Stimulated activated CD4-positive, alpha-beta T cell treated with anti-CD3 and anti-CD28 coated beads, Interleukin-4, amount 100 ng/mL, for 24 hours (primary cell): ENCODE data around the gene PATZ1.
"Not testable (repeated sequence)": the region's sequence is repeated elsewhere in the genome, so short reads cannot be mapped to it uniquely, and the experiment has no call there.

Experiments used
- DNase-seq: peaks from one replicate; pipeline ENCODE4 v3.0.0-alpha.2; 2020

PATZ1 gene

DNA sequence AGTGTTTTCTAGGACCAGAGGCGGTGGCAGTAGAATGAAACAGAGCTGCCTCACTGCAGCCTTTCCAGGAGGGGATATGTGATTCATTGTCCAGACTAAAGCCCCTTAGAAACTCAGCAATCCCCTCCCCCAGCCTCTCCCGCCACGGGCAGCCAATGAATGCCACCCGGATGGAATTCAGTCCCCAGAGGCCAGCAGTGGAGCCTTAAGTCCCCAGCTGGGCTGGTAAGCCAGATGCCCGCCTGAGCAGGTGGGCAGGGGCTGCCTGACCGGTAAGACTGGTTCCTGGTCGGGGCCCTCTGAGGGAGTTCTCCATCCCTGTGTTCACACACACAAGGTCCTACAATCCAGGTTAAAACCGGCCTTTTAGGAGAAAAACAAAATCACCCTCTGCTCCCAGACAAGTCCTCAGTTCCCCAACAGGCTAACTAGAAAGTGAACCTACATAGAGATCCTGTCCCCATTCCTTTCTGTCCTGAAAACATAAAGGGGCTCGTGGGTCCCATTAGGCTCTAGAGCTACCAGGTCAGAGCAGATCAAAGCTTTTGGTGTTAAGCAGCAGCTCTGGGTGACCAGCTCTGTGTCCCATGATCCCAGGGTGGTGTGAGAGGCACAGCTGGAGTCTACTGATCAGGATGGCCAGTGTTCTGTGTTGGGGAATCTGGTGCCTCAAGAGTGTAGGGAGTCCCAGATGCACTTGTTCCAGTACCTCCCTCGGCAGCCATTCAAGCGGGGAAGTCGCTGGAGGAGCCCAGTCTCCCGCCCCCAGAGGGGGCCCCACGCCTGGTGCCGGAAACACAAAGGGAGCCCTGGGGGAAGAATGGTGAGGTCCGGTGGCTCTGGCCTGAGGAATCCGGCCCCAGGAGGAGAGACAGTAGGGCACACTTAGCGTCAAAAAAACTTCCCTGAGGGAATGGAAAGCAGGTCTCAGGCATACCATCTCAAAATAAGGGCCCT lies 2.6 kb downstream of the PATZ1 start:
- DNase-seq: peak; percentile 32

DNA sequence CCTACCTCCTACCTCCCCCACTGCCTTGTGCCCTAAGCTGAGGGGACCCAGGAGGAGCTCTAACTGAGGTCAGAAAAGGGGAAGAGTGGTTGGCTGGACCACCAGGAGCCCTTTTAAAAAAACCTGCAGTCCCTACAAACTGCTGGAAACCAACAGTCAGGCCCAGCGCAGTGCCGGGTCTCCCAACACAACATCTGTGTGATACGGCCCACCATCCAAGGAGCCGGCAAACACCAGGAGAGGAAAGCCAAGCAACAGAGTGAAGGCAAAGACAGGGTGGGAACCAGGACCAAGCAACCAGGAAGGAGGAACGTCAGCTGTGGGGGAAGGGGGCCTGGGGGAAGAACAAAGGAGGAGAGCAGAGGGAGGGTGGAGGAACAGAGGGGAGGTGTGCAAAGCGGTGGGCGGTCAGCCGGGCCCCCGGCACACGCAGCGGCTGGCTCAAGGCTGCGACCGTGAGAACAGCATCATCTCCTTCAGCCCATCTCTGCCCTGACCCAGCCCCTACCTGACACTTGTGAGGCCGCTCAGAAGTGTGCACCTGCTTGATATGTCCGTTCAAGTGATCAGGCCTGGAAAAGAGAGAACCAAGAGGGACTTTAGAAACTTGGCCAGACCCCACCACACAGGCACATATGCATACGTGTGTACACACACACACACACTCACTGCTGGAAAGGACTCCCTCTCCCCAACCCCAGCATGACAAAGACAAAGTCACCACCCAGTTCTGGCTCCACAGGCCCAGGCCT lies 3.6 kb downstream of the PATZ1 start:
- no peak for DNase-seq

GRCh38 chr22:31341386-31342088 lies 4.6 kb downstream of the PATZ1 start:
- DNase-seq: no peak

DNA sequence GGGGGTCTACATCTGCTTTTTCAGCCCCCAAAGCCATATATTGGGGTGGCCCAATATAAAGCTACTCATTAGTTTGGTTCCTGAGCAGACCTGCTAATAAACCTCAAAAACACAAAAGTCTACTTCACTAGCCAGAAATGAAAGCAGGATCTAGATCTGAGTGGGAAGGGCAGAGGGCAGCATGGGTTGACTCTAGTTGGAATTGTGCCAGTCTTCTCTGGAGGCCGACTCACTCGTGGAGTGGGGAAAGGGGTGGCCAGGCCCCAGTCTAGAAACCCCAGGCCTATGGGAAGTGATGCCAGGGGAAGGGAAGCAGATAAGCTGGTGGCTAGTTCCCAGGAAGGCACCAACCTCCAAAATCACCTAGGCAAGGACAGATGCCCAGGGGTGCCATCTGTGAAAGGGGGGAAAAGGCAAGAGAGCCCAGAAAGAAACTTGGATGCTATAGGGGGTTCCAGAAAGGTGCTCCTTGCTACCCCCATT lies 5.3 kb downstream of the PATZ1 start:
- no peak for DNase-seq

- DNase-seq: no peak
Measured at GRCh38 chr22:31340360-31340759, 5.8 kb downstream of the PATZ1 start.

DNA sequence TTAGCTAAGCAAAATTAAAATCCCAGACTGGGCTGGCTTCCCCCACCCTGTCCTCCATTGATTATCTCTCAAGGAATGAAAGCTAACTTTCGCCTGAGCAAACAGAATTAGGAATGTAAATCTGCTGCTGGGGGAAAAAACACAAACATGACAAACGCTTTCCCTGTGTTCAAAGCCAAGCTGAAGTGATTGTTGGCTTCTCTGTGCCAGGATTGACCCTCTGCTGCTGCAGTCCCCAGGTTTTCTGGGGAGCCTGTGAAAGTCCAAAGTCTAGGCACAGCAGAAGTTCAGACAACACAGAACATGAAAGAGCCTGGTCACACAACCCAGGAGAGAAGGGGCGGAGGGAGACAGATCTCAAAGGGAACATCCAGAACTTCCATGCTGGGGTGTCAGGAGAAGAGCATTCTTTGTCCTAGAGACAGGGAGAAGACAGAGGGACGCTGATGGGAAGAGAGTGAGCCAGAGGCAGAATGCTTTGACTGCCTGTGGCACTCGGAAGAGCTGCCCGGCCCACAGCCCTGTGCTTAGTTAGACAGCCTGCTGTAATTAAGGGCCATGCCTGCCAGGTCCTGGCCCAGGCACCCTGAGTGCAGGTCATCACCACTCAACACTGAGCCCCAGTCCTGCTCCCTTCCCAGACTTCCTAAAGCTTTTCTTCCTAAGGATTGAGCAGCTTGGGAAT lies 6.9 kb downstream of the PATZ1 start:
- no peak for DNase-seq

DNA sequence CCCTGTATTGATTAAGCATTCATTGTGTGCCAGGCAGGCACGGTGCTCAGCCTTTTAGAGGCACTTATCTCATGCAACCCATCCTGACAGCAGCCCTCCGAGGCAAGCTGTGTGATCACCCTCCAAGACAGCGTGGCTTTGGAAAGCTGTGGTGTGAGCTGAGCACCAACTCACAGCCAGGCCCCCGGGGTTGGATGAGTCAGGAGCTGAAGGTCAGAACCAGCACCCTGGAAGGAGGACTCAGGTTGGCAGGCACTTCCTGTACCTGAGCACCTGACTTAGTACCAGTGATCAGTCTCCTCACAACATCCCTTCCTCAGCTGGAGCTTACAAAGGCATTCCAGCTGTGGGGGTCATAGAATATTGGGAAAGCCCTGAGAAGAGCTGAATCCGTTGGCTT lies 9.0 kb downstream of the PATZ1 start:
- peak; percentile 21 for DNase-seq

GRCh38 chr22:31334329-31334728 lies 11.8 kb downstream of the PATZ1 start:
- DNase-seq: no peak

DNA sequence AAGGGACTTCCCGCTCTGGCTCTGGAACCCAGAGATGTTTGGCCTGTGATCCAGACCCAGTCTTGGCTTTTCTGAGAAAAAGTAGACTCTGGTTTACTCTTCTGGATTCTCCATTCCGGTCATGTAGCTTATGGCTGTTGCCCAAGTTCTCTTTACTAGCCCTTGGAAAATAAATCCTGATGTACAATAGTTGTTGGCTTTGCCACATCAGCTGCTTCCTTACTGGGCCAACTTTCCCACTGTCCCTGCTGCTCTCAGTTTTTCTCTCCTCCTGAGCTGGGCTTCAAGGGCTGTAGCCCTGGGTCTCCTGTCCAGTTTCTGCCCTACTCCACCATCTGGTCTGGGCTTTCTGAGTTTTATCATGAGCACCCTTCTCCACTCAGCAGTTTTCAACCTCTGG lies 12.5 kb downstream of the PATZ1 start:
- no peak for DNase-seq

DNA sequence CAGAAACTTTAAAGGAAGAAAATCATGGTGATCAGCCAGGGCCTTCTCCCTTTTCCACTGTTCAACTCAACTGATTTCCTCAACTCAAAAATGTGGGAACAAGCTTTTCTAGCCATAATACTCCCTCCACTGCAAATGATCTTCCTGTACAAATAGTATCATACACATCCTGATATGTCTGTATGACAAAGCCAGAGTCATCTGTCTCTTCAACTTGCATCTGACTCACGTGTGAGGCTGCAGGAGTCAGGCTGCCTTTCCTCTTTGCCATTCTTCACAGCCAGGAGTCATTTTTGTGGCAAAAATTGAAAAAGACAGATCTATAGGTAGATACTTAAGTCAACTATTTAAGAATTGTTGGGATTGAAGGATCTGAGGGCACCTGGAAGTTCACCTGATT lies 13.3 kb downstream of the PATZ1 start:
- no peak for DNase-seq

DNA sequence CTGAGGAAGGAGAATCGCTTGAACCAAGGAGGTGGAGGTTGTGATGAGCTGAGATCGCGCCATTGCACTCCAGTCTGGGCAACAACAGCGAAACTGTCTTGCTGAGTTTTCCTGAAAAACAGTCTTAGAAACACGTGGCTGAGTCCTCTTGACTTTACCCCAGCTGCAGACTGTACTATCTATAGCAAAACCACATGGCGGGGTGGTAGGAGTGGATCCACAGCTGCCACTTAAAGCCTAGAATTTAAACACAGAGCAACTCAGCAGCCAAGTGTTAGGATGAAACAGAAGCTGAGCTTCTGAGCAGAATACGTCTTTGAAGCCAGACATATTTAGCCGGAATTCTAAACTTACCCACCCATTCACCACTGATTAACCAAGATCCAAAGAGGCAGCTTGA lies 14.1 kb downstream of the PATZ1 start:
- DNase-seq: no peak

DNA sequence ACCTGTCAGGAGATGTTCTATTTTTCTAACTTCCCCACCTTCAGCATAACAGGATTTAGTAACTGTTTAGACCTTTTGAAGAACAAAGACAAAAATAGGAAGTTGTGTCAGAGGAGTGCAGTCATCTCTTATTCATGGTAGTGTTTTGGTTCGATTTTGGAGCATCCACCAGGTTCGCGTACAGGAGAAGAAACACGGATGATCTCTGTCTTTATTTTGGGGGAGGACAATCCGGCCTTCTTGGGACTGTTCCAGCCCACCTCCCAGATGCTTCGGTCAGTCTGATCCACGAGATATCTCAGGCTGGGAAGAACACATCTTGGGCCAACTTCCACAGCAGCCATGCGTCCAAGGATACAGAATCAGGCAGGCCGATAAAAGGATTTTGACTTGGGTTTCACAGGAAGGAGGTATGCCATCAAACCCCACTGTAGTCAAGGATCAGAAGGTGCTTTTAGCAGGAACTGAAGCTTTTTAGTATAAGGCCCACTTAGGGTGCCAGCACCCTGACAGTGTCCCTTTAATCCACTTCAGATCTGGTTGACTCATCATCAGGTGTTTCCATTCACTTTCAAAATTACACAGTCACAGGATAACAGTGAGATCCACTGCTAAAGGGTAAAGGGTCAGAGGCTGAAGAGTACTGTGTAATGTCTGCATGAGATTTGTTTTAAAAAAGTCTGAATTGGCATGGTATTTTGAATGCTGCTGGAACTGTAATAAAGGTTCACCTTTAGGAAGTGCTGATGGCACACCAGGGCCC lies 16.5 kb downstream of the PATZ1 start:
- no peak for DNase-seq

DNA sequence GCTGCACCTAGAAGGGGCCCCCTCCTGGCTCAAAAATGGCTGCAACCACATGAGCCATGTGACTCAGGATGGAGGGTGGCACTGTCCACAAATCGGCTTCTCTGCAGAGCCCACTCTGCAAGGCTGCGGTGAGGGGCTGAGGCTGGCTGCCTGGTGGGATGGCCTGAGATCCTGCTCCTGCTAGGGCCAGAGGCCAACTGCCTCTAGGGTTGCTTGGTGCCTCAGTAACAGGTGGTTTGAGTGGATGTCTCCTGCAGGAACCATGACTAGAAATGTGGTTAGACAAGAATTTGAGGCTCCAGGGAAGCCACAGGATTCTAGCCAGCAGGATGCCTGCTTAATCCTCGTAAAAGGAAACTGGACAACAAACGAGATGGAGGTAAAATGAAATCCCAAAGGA lies 17.1 kb downstream of the PATZ1 start:
- no peak for DNase-seq

GRCh38 chr22:31328544-31328960 lies 17.6 kb downstream of the PATZ1 start:
- DNase-seq: no peak

DNA sequence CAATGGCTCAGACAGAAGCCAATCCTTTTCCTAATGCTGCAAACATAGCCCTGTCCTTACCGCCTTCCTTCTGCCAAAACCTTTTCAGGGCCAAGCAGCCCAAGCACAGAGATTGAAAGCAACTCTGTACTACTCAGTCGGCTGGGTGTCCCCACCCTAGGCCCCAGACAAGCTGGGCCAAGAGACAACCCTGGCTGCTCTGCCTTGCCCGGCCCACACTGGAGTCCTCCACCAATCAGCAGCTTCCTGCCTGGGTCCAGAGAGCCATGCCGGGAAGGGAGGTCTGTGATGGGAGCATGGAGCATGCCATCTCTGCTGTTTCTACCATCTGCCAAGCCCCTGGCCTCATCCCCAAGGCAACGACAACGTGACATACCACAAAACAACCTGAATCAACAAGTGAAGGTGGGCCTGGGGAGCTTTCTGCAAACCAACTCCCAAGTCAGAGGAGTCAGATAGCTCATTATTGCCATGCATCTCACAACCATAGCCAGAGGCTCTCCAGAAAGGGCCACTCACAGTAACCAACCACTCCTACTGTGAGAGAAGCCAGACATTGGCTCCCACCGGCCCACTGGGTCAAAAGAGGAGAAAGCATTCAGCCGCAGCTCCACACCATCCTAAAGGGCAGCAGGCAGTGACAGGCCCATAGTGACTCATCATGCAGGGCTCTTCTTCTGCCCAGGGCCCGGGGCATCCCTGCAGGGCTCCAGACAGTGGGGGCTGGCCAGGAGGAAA lies 18.2 kb downstream of the PATZ1 start:
- no peak for DNase-seq

DNA sequence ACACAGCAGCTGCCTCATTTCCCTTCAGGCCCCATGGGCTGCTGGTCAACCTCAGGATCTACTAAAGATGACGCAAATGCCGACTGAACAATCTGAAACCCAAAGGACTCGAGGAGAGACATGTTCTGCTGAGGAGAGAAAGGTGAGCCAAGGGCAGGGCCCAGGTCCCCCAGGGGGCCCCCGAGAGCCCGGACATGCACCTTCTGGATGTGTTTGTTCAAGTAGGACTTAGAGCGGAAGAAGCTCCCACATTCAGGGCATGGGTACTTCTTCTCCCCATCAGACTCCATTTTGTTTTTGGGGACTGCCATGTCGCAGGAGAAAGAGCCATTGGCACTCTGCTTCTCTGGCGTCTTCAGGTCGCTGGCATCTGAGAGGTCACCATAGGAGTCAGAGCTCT lies 19.3 kb downstream of the PATZ1 start:
- DNase-seq: no peak

- no peak for DNase-seq
Measured at GRCh38 chr22:31323578-31324550, 22.3 kb downstream of the PATZ1 start.

DNA sequence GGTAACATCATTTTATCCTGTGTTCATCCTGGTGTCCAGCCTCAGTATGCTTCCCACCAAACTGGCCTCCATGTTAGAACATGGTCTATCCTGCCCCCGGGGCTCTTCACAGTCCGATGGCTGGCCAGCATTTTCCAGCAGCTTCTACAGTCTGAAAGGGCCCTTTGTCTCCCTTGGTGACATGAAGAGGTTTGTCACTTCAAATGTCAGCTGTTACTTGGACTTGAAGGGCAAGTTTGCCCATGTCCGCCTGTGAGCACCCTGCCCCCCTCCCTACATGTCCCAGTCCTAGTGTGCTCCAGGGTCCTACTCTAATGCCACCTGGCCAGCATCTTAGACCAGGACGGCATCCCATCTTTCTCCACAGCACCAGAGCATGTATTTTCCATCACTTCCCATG lies 24.7 kb downstream of the PATZ1 start:
- DNase-seq: no peak

DNA sequence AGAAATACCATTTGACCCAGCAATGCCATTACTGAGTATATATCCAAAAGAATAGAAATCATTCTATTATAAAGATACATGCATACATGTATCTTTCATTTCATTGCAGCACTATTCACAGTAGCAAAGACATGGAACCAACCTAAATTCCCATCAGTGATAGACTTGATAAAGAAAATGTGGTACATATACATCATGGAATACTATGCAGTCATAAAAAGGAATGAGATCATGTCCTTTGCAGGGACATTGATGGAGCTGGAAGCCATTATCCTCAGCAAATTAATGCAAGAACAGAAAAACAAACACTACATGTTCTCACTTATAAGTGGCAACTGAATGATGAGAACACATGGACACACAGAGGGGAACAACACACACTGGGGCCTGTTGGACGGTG lies 31.9 kb downstream of the PATZ1 start:
- DNase-seq: not testable (repeated sequence)
